Natural killer cell (primary cell): ENCODE measurements around the gene ROR1. TPM values are rescaled to one million over a fixed set of nuclear protein-coding genes. Genes with fewer than 3 reads are reported as not detected.

ENCODE experiments used
- ATAC-seq, 3 donors: fragments of 150-1000 bp in 2 of 3; fragments of 200-7000 bp in 1 of 3; cut with Tn5 transposase; 1 replicate in 1 of 3; 2 replicates in 2 of 3; pipeline ENCODE4 v1.10.0; 2021; ENCODE audit warnings: mild to moderate bottlenecking in 2 of 3, moderate library complexity in 2 of 3
- DNase-seq, 2 donors: peaks; one replicate each; pipeline versions ENCODE4 v3.0.0 to v3.0.0-alpha.2; 2013 to 2021; ENCODE audit warnings: mixed read lengths in 1 of 2
- H3K27ac ChIP-seq: one replicate; pipeline ENCODE4 v1.5.1; 2013; ENCODE audit warnings: mild to moderate bottlenecking, low read length
- H3K27me3 ChIP-seq: one replicate; pipeline ENCODE4 v1.6.1; 2013; ENCODE audit warnings: low read length; ENCODE audit not compliant: control insufficient read depth, insufficient read depth
- H3K36me3 ChIP-seq: one replicate; pipeline ENCODE4 v1.6.1; 2013; ENCODE audit warnings: low read length; ENCODE audit not compliant: control insufficient read depth, insufficient read depth
- H3K4me1 ChIP-seq: one replicate; pipeline ENCODE4 v1.6.1; 2013; ENCODE audit warnings: low read length; ENCODE audit not compliant: control insufficient read depth, insufficient read depth
- H3K4me3 ChIP-seq: one replicate; pipeline ENCODE4 v1.5.1; 2013; ENCODE audit warnings: low read length
- H3K9me3 ChIP-seq: one replicate; pipeline ENCODE4 v1.6.1; 2013; ENCODE audit warnings: low read length; ENCODE audit not compliant: control insufficient read depth, insufficient read depth
- H3K27ac Mint-ChIP-seq, 2 donors: one replicate each; pipeline ENCODE4 v1.8.0; 2022; ENCODE audit warnings: mild to moderate bottlenecking in 2 of 2, mixed read lengths in 2 of 2, moderate library complexity in 1 of 2
- H3K27me3 Mint-ChIP-seq, 2 donors: one replicate each; pipeline ENCODE4 v1.8.0; 2022; ENCODE audit warnings: low read depth in 2 of 2, mixed read lengths in 2 of 2
- H3K36me3 Mint-ChIP-seq: one replicate; pipeline ENCODE4 v1.8.0; 2022; ENCODE audit warnings: mixed read lengths
- H3K4me1 Mint-ChIP-seq, 2 donors: one replicate each; pipeline ENCODE4 v1.8.0; 2022; ENCODE audit warnings: mixed read lengths in 2 of 2
- H3K4me3 Mint-ChIP-seq: one replicate; pipeline ENCODE4 v1.8.0; 2022; ENCODE audit warnings: mild to moderate bottlenecking, moderate library complexity, mixed read lengths
- H3K9me3 Mint-ChIP-seq, 2 donors: one replicate each; pipeline ENCODE4 v1.8.0; 2022; ENCODE audit warnings: mixed read lengths in 2 of 2
- CTCF ChIP-seq: fragments of 200-600 bp; IDR thresholded peaks from one replicate; pipeline ENCODE4 v1.8.0; 2022; ENCODE audit warnings: antibody characterized with exemption
- WGBS: methylation state at CpG from one replicate; pipeline ENCODE4 v1.1.7; 2013; ENCODE audit warnings: missing lambda C conversion rate; ENCODE audit not compliant: insufficient coverage; 5-methylcytosine and 5-hydroxymethylcytosine counted together
- intact Hi-C: fragments of 100-400 bp; cut with micrococcal nuclease; formaldehyde crosslinking; loops from one replicate; pipeline ENCODE4 v1.14.2; 2022
- total RNA-seq, 4 donors: library from RNA; stranded (reverse); fragments of 120-200 nt in 1 of 4; gene quantifications; one replicate each; pipeline versions ENCODE4 v1.2.3 to v1.2.4, GENCODE V29; 2013 to 2022

Gene ROR1
- total RNA-seq, 3 donors from 2014 or later (not counting 1 experiment from before 2014, with no cell fraction given) = 0.05 to 0.35 (median 0.27) TPM

GRCh38 chr1:63729227-63729620 is 44.6 kb upstream of the ROR1 start:
- no peak for DNase-seq
- Histone ChIP-seq H3K27ac (no peak overlapping the region), H3K4me1 (no peaks in the 10 kb centered on the region), H3K4me3 (no peak overlapping the region), H3K9me3 (no peaks in the 10 kb centered on the region), H3K27me3 (no peaks in the 10 kb centered on the region), H3K36me3 (no peaks in the 10 kb centered on the region)
- no peak for TF ChIP-seq CTCF
- H3K4me3 Mint-ChIP-seq = no peak overlapping the region
- H3K36me3 Mint-ChIP-seq = no peaks in the 10 kb centered on the region
- H3K4me1 Mint-ChIP-seq = no peaks in the 10 kb centered on the region
- no peaks in the 10 kb centered on the region for H3K9me3 Mint-ChIP-seq
- H3K27me3 Mint-ChIP-seq = no peaks in the 10 kb centered on the region
- WGBS = 80% methylated on average over 5 of the region's 5 CpGs
- no peak overlapping the region for H3K27ac Mint-ChIP-seq
- intact Hi-C loops = no loop called here
- ATAC-seq = no peak

DNA sequence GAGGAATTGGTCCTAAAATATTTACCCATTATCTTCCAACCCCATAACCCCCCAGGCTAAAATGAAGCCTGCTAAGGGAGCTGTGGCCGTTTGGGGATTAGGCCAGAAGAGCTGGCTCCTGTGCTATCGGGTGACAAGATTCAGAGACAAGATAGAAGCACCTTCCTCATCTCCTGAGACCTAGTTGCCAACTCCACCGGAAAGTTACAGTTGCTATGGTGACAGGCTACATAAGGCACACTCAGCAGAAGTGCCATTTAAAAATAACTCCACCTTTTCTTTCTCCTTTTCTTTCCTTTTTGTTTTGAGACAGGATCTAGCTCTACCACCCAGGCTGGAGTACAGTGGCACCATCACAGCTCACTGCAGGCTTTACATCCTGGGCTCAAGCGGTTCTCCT is 43.6 kb upstream of the ROR1 start:
- no peak overlapping the region for H3K27ac Mint-ChIP-seq
- no peaks in the 10 kb centered on the region for H3K36me3 ChIP-seq
- TF ChIP-seq CTCF = no peak
- H3K27me3 Mint-ChIP-seq = no peaks in the 10 kb centered on the region
- H3K4me3 Mint-ChIP-seq = no peak overlapping the region
- H3K9me3 ChIP-seq = no peaks in the 10 kb centered on the region
- no peak overlapping the region for H3K27ac ChIP-seq
- H3K27me3 ChIP-seq = no peaks in the 10 kb centered on the region
- no peak overlapping the region for H3K4me3 ChIP-seq
- intact Hi-C loops = no loop called here
- no peaks in the 10 kb centered on the region for H3K9me3 Mint-ChIP-seq
- DNase-seq (no peak), ATAC-seq (no peak)
- H3K4me1 ChIP-seq = no peaks in the 10 kb centered on the region
- no peaks in the 10 kb centered on the region for H3K4me1 Mint-ChIP-seq
- no peaks in the 10 kb centered on the region for H3K36me3 Mint-ChIP-seq
- WGBS = 53% methylated on average over 4 of the region's 4 CpGs

DNA sequence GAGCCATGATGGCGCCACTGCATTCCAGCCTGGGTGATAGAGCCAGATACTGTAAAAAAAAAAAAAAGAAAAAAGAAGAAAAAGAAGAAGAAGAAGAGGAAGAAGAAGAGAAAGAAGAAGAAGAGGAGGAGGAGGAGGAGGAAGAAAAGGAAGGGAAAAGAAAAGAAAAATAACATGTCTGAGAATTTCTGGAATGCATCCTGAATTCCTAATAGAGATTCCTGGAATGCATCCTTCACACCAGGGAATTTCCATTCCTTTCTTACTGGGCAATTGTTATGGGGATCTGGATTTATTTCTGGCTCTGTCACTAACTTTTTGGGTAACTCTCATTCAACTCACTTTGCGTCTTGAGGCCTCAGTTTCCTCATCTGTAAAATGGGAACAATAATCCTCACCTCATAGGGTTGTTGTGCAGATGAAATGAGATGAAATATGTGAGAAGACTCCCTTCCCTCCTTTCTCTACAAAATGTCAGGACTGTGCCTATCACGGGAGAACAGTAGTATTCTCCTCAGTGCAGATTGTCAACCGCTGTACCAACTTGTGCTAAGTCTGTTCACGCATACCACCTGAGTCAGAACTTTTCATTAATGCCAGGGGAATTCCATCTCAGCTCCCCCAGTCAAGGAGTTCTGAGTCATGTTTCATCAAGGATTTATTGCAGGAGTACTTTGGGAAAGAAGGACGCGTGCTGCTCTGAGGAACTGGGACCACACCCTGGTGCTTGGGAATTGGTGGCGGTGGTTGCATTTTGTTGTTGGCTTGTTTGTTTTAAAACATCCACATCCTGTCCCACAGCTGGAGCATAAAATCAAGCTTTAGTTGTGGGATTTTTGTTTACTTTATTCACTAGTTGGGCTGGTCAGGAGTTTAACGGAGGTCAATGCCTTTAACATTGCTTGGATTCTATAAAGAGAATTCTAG is 42.4 kb upstream of the ROR1 start:
- DNase-seq (no peak), ATAC-seq (no peak)
- Histone ChIP-seq H3K27ac (no peak overlapping the region), H3K4me1 (no peaks in the 10 kb centered on the region), H3K36me3 (no peaks in the 10 kb centered on the region), H3K27me3 (no peaks in the 10 kb centered on the region), H3K9me3 (no peaks in the 10 kb centered on the region), H3K4me3 (no peak overlapping the region)
- intact Hi-C loops = no loop called here
- Mint-ChIP-seq H3K27me3 (peaks cover 5 to 8% of the 10 kb centered on the region in 2 donors), H3K9me3 (no peaks in the 10 kb centered on the region), H3K36me3 (peaks cover 5% of the 10 kb centered on the region), H3K4me1 (no peaks in the 10 kb centered on the region), H3K27ac (no peak overlapping the region), H3K4me3 (no peak overlapping the region)
- WGBS = 82% methylated on average over 8 of the region's 9 CpGs
- no peak for TF ChIP-seq CTCF

DNA sequence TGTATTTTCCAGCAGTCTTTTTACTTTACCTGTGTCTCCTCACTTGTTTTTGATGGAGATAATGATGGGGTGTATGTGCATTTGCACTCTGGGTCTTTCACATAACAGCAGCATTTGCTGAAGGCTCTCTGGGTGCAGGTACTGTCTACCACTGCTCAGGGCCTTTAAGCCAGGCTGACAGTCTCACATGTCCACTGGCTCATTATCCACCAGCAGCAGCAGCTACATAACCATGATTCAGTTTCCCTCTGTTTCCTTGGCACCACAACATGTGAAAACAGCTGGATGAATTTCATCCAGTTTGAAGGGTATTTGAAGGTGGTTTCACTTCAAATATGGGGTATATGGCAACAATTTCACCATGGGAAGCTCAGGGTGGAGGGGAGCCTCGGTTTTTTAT is 41.2 kb upstream of the ROR1 start:
- H3K27ac Mint-ChIP-seq = no peak overlapping the region
- peaks cover 0 to 3% of the 10 kb centered on the region in 2 donors for H3K9me3 Mint-ChIP-seq
- H3K9me3 ChIP-seq = no peaks in the 10 kb centered on the region
- H3K36me3 Mint-ChIP-seq = peaks cover 15% of the 10 kb centered on the region
- peaks cover 8 to 21% of the 10 kb centered on the region in 2 donors for H3K27me3 Mint-ChIP-seq
- H3K4me1 Mint-ChIP-seq = no peaks in the 10 kb centered on the region
- no peak for TF ChIP-seq CTCF
- H3K27ac ChIP-seq = no peak overlapping the region
- H3K4me1 ChIP-seq = no peaks in the 10 kb centered on the region
- DNase-seq (no peak), ATAC-seq (no peak)
- no peaks in the 10 kb centered on the region for H3K27me3 ChIP-seq
- 50% methylated on average over 1 of the region's 1 CpG for WGBS
- H3K4me3 ChIP-seq = no peak overlapping the region
- no peak overlapping the region for H3K4me3 Mint-ChIP-seq
- intact Hi-C loops = no loop called here
- H3K36me3 ChIP-seq = no peaks in the 10 kb centered on the region
